Fibroblast of lung (primary cell): ENCODE data around the gene ZNF862. TPM values are rescaled to one million over a fixed set of nuclear protein-coding genes. Genes with fewer than 3 reads are reported as not detected.

Experiments used
- DNase-seq, 2 donors: peaks; one replicate each; pipeline versions ENCODE4 v3.0.0 to v3.0.0-alpha.2; 2010; ENCODE audit warnings: low read depth in 2 of 2
- H2AFZ ChIP-seq: 2 replicates; pipeline ENCODE4 v1.5.1; 2012; ENCODE audit warnings: low read length, control low read depth, inconsistent platforms
- H3K27ac ChIP-seq: 2 replicates; pipeline ENCODE4 v1.5.1; 2011; ENCODE audit warnings: low read length, control low read depth; ENCODE audit not compliant: insufficient read depth
- H3K27me3 ChIP-seq: 2 replicates; pipeline ENCODE4 v1.5.1; 2011; ENCODE audit warnings: mild to moderate bottlenecking, low read length; ENCODE audit not compliant: control insufficient read depth, insufficient read depth
- H3K36me3 ChIP-seq: 2 replicates; pipeline ENCODE4 v1.5.1; 2011; ENCODE audit warnings: low read length; ENCODE audit not compliant: control insufficient read depth, insufficient read depth
- H3K4me1 ChIP-seq: 2 replicates; pipeline ENCODE4 v1.5.1; 2011; ENCODE audit warnings: low read length; ENCODE audit not compliant: control insufficient read depth, insufficient read depth; ENCODE audit errors: extremely low read depth
- H3K4me2 ChIP-seq: 2 replicates; pipeline ENCODE4 v1.5.1; 2011; ENCODE audit warnings: low read length, control low read depth; ENCODE audit not compliant: insufficient read depth; ENCODE audit errors: extremely low read depth
- H3K4me3 ChIP-seq, 4 experiments: fragments of 200-600 bp in 1 of 4; sonication (generic) in 1 of 4; replicated peaks in 1 of 4; 2 replicates each; pipeline ENCODE4 v1.5.1; 2011 to 2016; ENCODE audit warnings: low read length in 4 of 4, low read depth in 3 of 4, mild to moderate bottlenecking in 3 of 4, control low read depth in 2 of 4, inconsistent platforms in 1 of 4, mixed read lengths in 1 of 4; ENCODE audit not compliant: insufficient read depth in 1 of 4; ENCODE audit errors: control extremely low read depth in 1 of 4
- H3K79me2 ChIP-seq: 2 replicates; pipeline ENCODE4 v1.5.1; 2012; ENCODE audit warnings: mild to moderate bottlenecking, low read length, inconsistent platforms; ENCODE audit not compliant: control insufficient read depth, insufficient read depth
- H3K9ac ChIP-seq: 2 replicates; pipeline ENCODE4 v1.5.1; 2011; ENCODE audit warnings: mild to moderate bottlenecking, low read length, control low read depth; ENCODE audit not compliant: insufficient read depth
- H3K9me3 ChIP-seq: 2 replicates; pipeline ENCODE4 v1.5.1; 2012; ENCODE audit warnings: low read depth, low read length; ENCODE audit not compliant: control insufficient read depth, insufficient read depth
- H4K20me1 ChIP-seq: 2 replicates; pipeline ENCODE4 v1.5.1; 2011; ENCODE audit warnings: low read length; ENCODE audit not compliant: control insufficient read depth, insufficient read depth; ENCODE audit errors: extremely low read depth
- EZH2 ChIP-seq: IDR thresholded peaks from 2 replicates; pipeline ENCODE4 v1.5.1; 2012; ENCODE audit warnings: low read length, control low read depth, mild to moderate bottlenecking; ENCODE audit errors: missing control alignments
- polyA plus RNA-seq, 2 donors: library from polyadenylated mRNA; depleted of rRNA in 1 of 2; stranded (reverse) in 1 of 2; unstranded in 1 of 2; fragments of >200 nt; gene quantifications; 2 replicates each; pipeline ENCODE4 v1.2.1, GENCODE V29; 2011 to 2012; ENCODE audit warnings: missing spikeins in 1 of 2
- total RNA-seq: library from RNA; depleted of rRNA; stranded (reverse); fragments of >200 nt; gene quantifications from 2 replicates; pipeline ENCODE4 v1.2.1, GENCODE V29; 2014
- TF ChIP-seq, protein P1 (sequence below), 2 donors: IDR thresholded peaks in 1 of 2; conservative IDR thresholded peaks in 1 of 2; 1 replicate in 1 of 2; 2 replicates in 1 of 2; pipeline ENCODE4 v1.5.1; 2011 to 2012; ENCODE audit warnings: low read length in 2 of 2, control low read depth in 1 of 2, inconsistent platforms in 1 of 2, low read depth in 1 of 2, mild to moderate bottlenecking in 1 of 2

ZNF862 gene
- total and polyA plus RNA-seq, 2 donors (not counting 1 experiment from before 2014, with no cell fraction given), result 4.7 to 10.9 TPM

DNA sequence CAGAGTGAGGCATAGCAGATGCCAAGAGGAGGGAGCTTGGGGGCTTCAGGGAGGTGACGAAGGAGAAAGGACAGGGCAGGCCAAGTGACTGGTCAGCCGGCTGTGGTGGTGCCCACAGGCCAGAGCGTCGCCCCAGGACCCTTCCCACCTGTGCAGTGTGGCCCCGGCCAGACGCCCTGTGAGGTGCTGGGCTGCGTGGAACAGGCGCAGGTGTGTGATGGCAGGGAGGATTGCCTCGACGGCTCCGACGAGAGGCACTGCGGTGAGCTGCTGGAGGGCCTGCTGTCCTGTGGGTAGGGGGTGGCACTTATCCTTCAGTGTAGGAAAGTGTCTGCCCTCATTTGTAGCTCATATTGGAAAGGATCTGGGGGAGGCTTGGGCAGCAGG lies 38.0 kb upstream of the ZNF862 start:
- H3K79me2 ChIP-seq, result no peaks in the 10 kb centered on the region
- H3K9me3 ChIP-seq, result no peaks in the 10 kb centered on the region
- no peaks in the 10 kb centered on the region for H3K36me3 ChIP-seq
- no peaks in the 10 kb centered on the region for H3K4me1 ChIP-seq
- no peak for TF ChIP-seq EZH2
- TF ChIP-seq, protein P1, sequence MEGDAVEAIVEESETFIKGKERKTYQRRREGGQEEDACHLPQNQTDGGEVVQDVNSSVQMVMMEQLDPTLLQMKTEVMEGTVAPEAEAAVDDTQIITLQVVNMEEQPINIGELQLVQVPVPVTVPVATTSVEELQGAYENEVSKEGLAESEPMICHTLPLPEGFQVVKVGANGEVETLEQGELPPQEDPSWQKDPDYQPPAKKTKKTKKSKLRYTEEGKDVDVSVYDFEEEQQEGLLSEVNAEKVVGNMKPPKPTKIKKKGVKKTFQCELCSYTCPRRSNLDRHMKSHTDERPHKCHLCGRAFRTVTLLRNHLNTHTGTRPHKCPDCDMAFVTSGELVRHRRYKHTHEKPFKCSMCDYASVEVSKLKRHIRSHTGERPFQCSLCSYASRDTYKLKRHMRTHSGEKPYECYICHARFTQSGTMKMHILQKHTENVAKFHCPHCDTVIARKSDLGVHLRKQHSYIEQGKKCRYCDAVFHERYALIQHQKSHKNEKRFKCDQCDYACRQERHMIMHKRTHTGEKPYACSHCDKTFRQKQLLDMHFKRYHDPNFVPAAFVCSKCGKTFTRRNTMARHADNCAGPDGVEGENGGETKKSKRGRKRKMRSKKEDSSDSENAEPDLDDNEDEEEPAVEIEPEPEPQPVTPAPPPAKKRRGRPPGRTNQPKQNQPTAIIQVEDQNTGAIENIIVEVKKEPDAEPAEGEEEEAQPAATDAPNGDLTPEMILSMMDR (conservative IDR thresholded peaks at IDR 0.05 in 1 of 2, IDR thresholded peaks at IDR 0.05 in 1 of 2; ENCODE audit: low read depth in 1 of 2, low read length in 2 of 2), result no peak
- no peak overlapping the region for H3K27ac ChIP-seq
- H4K20me1 ChIP-seq, result no peaks in the 10 kb centered on the region
- H3K27me3 ChIP-seq, result no peaks in the 10 kb centered on the region
- H3K4me2 ChIP-seq, result no peak overlapping the region
- DNase-seq, result no peak
- H2AFZ ChIP-seq, result no peak overlapping the region
- no peak overlapping the region for H3K9ac ChIP-seq
- no peak overlapping the region for H3K4me3 ChIP-seq

DNA sequence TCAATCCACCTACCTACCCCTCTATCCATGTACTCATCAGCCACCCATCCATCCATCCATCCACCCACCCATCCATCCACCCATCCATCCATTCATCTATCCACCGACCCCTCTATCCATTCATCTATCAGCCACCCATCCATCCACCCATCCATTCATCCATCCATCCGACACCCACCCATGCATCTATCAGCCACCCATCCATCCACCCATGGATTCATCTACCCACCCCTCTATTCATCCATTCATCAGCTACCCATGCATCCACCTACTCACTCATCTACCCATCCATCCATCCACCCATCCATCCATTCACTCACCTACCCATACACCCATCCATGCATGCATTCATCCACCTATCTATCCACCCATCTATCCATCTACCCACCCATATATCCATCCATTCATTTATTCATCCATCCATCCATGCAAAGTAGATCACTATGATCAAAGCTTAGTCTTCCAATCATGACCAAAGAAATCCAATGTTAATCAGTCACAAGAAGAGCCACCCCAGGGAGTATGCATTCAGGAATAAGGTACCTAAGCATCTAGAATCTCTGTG lies 37.1 kb upstream of the ZNF862 start:
- H3K36me3 ChIP-seq, result no peaks in the 10 kb centered on the region
- TF ChIP-seq, protein P1 (conservative IDR thresholded peaks at IDR 0.05 in 1 of 2, IDR thresholded peaks at IDR 0.05 in 1 of 2; ENCODE audit: low read depth in 1 of 2, low read length in 2 of 2), result no peak
- no peak for TF ChIP-seq EZH2
- DNase-seq, result no peak
- H3K4me3 ChIP-seq, result no peak overlapping the region
- no peak overlapping the region for H3K27ac ChIP-seq
- no peaks in the 10 kb centered on the region for H3K27me3 ChIP-seq
- no peaks in the 10 kb centered on the region for H3K9me3 ChIP-seq
- no peak overlapping the region for H2AFZ ChIP-seq
- no peak overlapping the region for H3K9ac ChIP-seq
- H3K4me1 ChIP-seq, result no peaks in the 10 kb centered on the region
- H3K4me2 ChIP-seq, result no peak overlapping the region
- no peaks in the 10 kb centered on the region for H4K20me1 ChIP-seq
- no peaks in the 10 kb centered on the region for H3K79me2 ChIP-seq

DNA sequence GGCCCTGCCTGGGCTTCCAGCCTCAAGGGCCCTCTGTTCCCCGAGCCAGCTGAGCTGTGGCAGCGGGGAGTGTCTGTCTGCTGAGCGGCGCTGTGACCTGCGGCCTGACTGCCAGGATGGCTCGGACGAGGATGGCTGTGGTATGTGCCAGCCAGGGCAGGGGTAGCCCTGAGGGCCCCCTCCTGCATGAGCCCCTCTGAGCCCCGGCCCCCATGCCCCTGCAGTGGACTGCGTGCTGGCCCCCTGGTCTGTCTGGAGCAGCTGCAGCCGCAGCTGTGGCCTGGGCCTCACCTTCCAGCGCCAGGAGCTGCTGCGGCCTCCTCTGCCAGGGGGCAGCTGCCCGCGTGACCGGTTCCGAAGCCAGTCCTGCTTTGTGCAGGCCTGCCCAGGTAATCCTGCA lies 36.4 kb upstream of the ZNF862 start:
- TF ChIP-seq, protein P1 (conservative IDR thresholded peaks at IDR 0.05 in 1 of 2, IDR thresholded peaks at IDR 0.05 in 1 of 2; ENCODE audit: low read depth in 1 of 2, low read length in 2 of 2), result no peak
- TF ChIP-seq EZH2, result no peak
- no peaks in the 10 kb centered on the region for H4K20me1 ChIP-seq
- H3K4me3 ChIP-seq, result no peak overlapping the region
- no peak overlapping the region for H2AFZ ChIP-seq
- H3K4me2 ChIP-seq, result no peak overlapping the region
- H3K36me3 ChIP-seq, result no peaks in the 10 kb centered on the region
- H3K27ac ChIP-seq, result no peak overlapping the region
- no peaks in the 10 kb centered on the region for H3K9me3 ChIP-seq
- H3K9ac ChIP-seq, result no peak overlapping the region
- H3K27me3 ChIP-seq, result no peaks in the 10 kb centered on the region
- no peak for DNase-seq
- no peaks in the 10 kb centered on the region for H3K4me1 ChIP-seq
- no peaks in the 10 kb centered on the region for H3K79me2 ChIP-seq
